MM.1S (cell line): Measurements from ENCODE around the gene GPR179.
A peak's percentile ranks its signal among the peaks of the same experiment; 100 is the strongest.

ENCODE experiments used
- DNase-seq: peaks from one replicate; pipeline ENCODE4 v3.0.0-alpha.2; 2015
- H2AFZ ChIP-seq: fragments of 300-600 bp; sonication (generic); 2 replicates; pipeline ENCODE4 v1.6.0; 2016; ENCODE audit warnings: antibody characterized with exemption, low read length
- H3F3A ChIP-seq: fragments of 300-600 bp; sonication (generic); 2 replicates; pipeline ENCODE4 v1.6.1; 2016; ENCODE audit warnings: mild to moderate bottlenecking, antibody characterized with exemption, low read length, moderate library complexity, mixed read lengths; ENCODE audit not compliant: insufficient read depth
- H3K27ac ChIP-seq: fragments of 300-600 bp; sonication (generic); 2 replicates; pipeline ENCODE4 v1.5.1; 2016; ENCODE audit warnings: mild to moderate bottlenecking, low read length
- H3K27me3 ChIP-seq: fragments of 300-600 bp; sonication (generic); replicated peaks from 2 replicates; pipeline ENCODE4 v1.6.0; 2016; ENCODE audit warnings: low read length; ENCODE audit not compliant: insufficient read depth
- H3K36me3 ChIP-seq: fragments of 300-600 bp; sonication (generic); replicated peaks from 2 replicates; pipeline ENCODE4 v1.6.1; 2016; ENCODE audit warnings: mild to moderate bottlenecking, low read length, mixed read lengths; ENCODE audit not compliant: insufficient read depth
- H3K4me1 ChIP-seq: fragments of 300-600 bp; sonication (generic); 2 replicates; pipeline ENCODE4 v1.6.1; 2016; ENCODE audit warnings: low read length, mixed read lengths
- H3K4me2 ChIP-seq: fragments of 300-600 bp; sonication (generic); 2 replicates; pipeline ENCODE4 v1.6.0; 2016; ENCODE audit warnings: low read depth, low read length
- H3K4me3 ChIP-seq: fragments of 300-600 bp; sonication (generic); 2 replicates; pipeline ENCODE4 v1.5.1; 2016; ENCODE audit warnings: low read length, mixed read lengths
- H3K79me2 ChIP-seq: fragments of 300-600 bp; sonication (generic); 2 replicates; pipeline ENCODE4 v1.6.1; 2016; ENCODE audit warnings: mixed run types, low read length, mixed read lengths
- H3K9ac ChIP-seq: fragments of 300-600 bp; sonication (generic); 2 replicates; pipeline ENCODE4 v1.6.1; 2016; ENCODE audit warnings: low read length, mixed read lengths
- H3K9me2 ChIP-seq: fragments of 300-600 bp; sonication (generic); replicated peaks from 2 replicates; pipeline ENCODE4 v1.6.1; 2016; ENCODE audit warnings: mild to moderate bottlenecking, low read length, mixed read lengths; ENCODE audit not compliant: insufficient read depth
- H3K9me3 ChIP-seq: fragments of 300-600 bp; sonication (generic); replicated peaks from 2 replicates; pipeline ENCODE4 v1.6.1; 2016; ENCODE audit warnings: mild to moderate bottlenecking, low read length, mixed read lengths; ENCODE audit not compliant: insufficient read depth
- H4K20me1 ChIP-seq: fragments of 300-600 bp; sonication (generic); 2 replicates; pipeline ENCODE4 v1.6.1; 2016; ENCODE audit warnings: mild to moderate bottlenecking, low read length, moderate library complexity, mixed read lengths; ENCODE audit not compliant: insufficient read depth
- CTCF ChIP-seq: fragments of 300-600 bp; sonication (generic); IDR thresholded peaks from 2 replicates; pipeline ENCODE4 v1.5.1; 2016; ENCODE audit warnings: antibody characterized with exemption, low read length, mixed read lengths
- EZH2 ChIP-seq: fragments of 300-600 bp; sonication (generic); optimal IDR thresholded peaks from 2 replicates; pipeline ENCODE3; 2017; ENCODE audit warnings: low read depth, mild to moderate bottlenecking, antibody characterized with exemption, low read length, mixed read lengths
- EZH2phosphoT487 ChIP-seq: fragments of 300-600 bp; sonication (generic); IDR thresholded peaks from 2 replicates; pipeline ENCODE4 v1.6.1; 2018; ENCODE audit warnings: antibody characterized with exemption, low read length

GPR179 gene

GRCh38 chr17:38322897-38323296 lies 20.9 kb downstream of the GPR179 start:
- Histone ChIP-seq H3K4me2 (no peak overlapping the region), H3K36me3 (peaks cover 3% of the 10 kb centered on the region; the same call in 1 of the 2 replicates), H2AFZ (no peak overlapping the region), H3K27ac (no peak overlapping the region), H3K9me3 (no peaks in the 10 kb centered on the region), H3K27me3 (no peaks in the 10 kb centered on the region), H4K20me1 (no peaks in the 10 kb centered on the region), H3K9ac (no peak overlapping the region), H3F3A (no peaks in the 10 kb centered on the region), H3K4me3 (no peak overlapping the region), H3K4me1 (no peaks in the 10 kb centered on the region), H3K9me2 (no peaks in the 10 kb centered on the region), H3K79me2 (no peaks in the 10 kb centered on the region)
- no peak for DNase-seq
- TF ChIP-seq EZH2 (no peak), EZH2phosphoT487 (no peak), CTCF (no peak)

GRCh38 chr17:38322156-38322779 lies 21.5 kb downstream of the GPR179 start:
- Histone ChIP-seq H2AFZ (no peak overlapping the region), H3K27me3 (no peaks in the 10 kb centered on the region), H3K9me3 (no peaks in the 10 kb centered on the region), H3K4me2 (no peak overlapping the region), H3K4me3 (no peak overlapping the region), H4K20me1 (no peaks in the 10 kb centered on the region), H3K27ac (no peak overlapping the region), H3K79me2 (no peaks in the 10 kb centered on the region), H3K9ac (no peak overlapping the region), H3K36me3 (peaks cover 3% of the 10 kb centered on the region; the same call in 1 of the 2 replicates), H3F3A (no peaks in the 10 kb centered on the region), H3K9me2 (no peaks in the 10 kb centered on the region), H3K4me1 (no peaks in the 10 kb centered on the region)
- TF ChIP-seq CTCF (peak; percentile 48), EZH2 (no peak)
- DNase-seq = peak; percentile 41

- no peak for DNase-seq
- no peak overlapping the region for H3K9ac ChIP-seq
- no peaks in the 10 kb centered on the region for H3K9me3 ChIP-seq
- no peaks in the 10 kb centered on the region for H4K20me1 ChIP-seq
- no peaks in the 10 kb centered on the region for H3K9me2 ChIP-seq
- H3K4me2 ChIP-seq = no peak overlapping the region
- no peak overlapping the region for H3K27ac ChIP-seq
- H3K4me1 ChIP-seq = no peaks in the 10 kb centered on the region
- no peak overlapping the region for H3K4me3 ChIP-seq
- peaks cover 3% of the 10 kb centered on the region; the same call in 1 of the 2 replicates for H3K36me3 ChIP-seq
- H3F3A ChIP-seq = no peaks in the 10 kb centered on the region
- H2AFZ ChIP-seq = no peak overlapping the region
- TF ChIP-seq EZH2phosphoT487 = no peak
- H3K27me3 ChIP-seq = no peaks in the 10 kb centered on the region
- no peaks in the 10 kb centered on the region for H3K79me2 ChIP-seq
Observed at GRCh38 chr17:38320482-38320881, 23.3 kb downstream of the GPR179 start.

GRCh38 chr17:38317081-38317480 lies 26.7 kb downstream of the GPR179 start:
- Histone ChIP-seq H3K9me2 (no peaks in the 10 kb centered on the region), H3K79me2 (no peaks in the 10 kb centered on the region), H3F3A (no peaks in the 10 kb centered on the region), H3K36me3 (no peaks in the 10 kb centered on the region), H3K9ac (no peak overlapping the region), H3K27me3 (no peaks in the 10 kb centered on the region), H3K9me3 (no peaks in the 10 kb centered on the region), H3K4me3 (no peak overlapping the region), H3K4me1 (no peaks in the 10 kb centered on the region), H3K4me2 (no peak overlapping the region), H4K20me1 (no peaks in the 10 kb centered on the region), H2AFZ (no peak overlapping the region), H3K27ac (no peak overlapping the region)
- no peak for DNase-seq
- TF ChIP-seq CTCF = no peak
